Chondrocyte (in vitro differentiated cells): ENCODE results near the gene ADORA3. TPM values are rescaled to one million over a fixed set of nuclear protein-coding genes. Genes with fewer than 3 reads are reported as not detected.

Experiments used
- DNase-seq: peaks from one replicate; pipeline ENCODE4 v3.0.0; 2021; ENCODE audit warnings: mixed read lengths, low spot score
- H3K27ac Mint-ChIP-seq: one replicate; pipeline ENCODE4 v1.8.0; 2021; ENCODE audit warnings: mild to moderate bottlenecking, moderate library complexity, mixed read lengths; ENCODE audit not compliant: unreplicated experiment
- H3K27me3 Mint-ChIP-seq: 2 replicates; pipeline ENCODE4 v1.8.0; 2021; ENCODE audit warnings: low read depth, mixed read lengths
- H3K36me3 Mint-ChIP-seq: 2 replicates; pipeline ENCODE4 v1.8.0; 2021; ENCODE audit warnings: low read depth, mixed read lengths
- H3K4me1 Mint-ChIP-seq: 2 replicates; pipeline ENCODE4 v1.8.0; 2021; ENCODE audit warnings: low read depth, mild to moderate bottlenecking, mixed read lengths
- H3K4me3 Mint-ChIP-seq: one replicate; pipeline ENCODE4 v1.8.0; 2021; ENCODE audit warnings: mild to moderate bottlenecking, moderate library complexity, mixed read lengths; ENCODE audit not compliant: unreplicated experiment
- H3K9me3 Mint-ChIP-seq: 2 replicates; pipeline ENCODE4 v1.8.0; 2021; ENCODE audit warnings: low read depth, mixed read lengths
- CTCF ChIP-seq: fragments of 200-600 bp; sonication (generic); IDR thresholded peaks from 2 replicates; pipeline ENCODE4 v1.5.0; 2021; ENCODE audit warnings: antibody characterized with exemption, mild to moderate bottlenecking, moderate library complexity
- total RNA-seq: library from RNA; stranded (reverse); gene quantifications from 3 replicates; pipeline ENCODE4 v1.2.1, GENCODE V29; 2021

Gene ADORA3
- total RNA-seq, 1 donor from 2014 or later = not detected

- Mint-ChIP-seq H3K9me3 (peaks cover 3% of the 10 kb centered on the region), H3K36me3 (peaks cover 2% of the 10 kb centered on the region), H3K4me3 (no peak overlapping the region), H3K4me1 (no peaks in the 10 kb centered on the region), H3K27me3 (no peaks in the 10 kb centered on the region), H3K27ac (no peak overlapping the region)
- no peak for DNase-seq
- TF ChIP-seq CTCF = no peak
Measured at GRCh38 chr1:111520053-111520452, 16.6 kb upstream of the ADORA3 start.

- no peak for DNase-seq
- Mint-ChIP-seq H3K4me3 (no peak overlapping the region), H3K9me3 (no peaks in the 10 kb centered on the region), H3K4me1 (no peaks in the 10 kb centered on the region), H3K27me3 (no peaks in the 10 kb centered on the region), H3K27ac (no peak overlapping the region), H3K36me3 (no peaks in the 10 kb centered on the region)
- no peak for TF ChIP-seq CTCF
Measured at GRCh38 chr1:111517469-111518225, 14.2 kb upstream of the ADORA3 start.

GRCh38 chr1:111516005-111516535, 12.6 kb upstream of the ADORA3 start:
- H3K27me3 Mint-ChIP-seq = no peaks in the 10 kb centered on the region
- peak; percentile 27 for TF ChIP-seq CTCF
- H3K4me3 Mint-ChIP-seq = no peak overlapping the region
- no peak overlapping the region for H3K27ac Mint-ChIP-seq
- H3K4me1 Mint-ChIP-seq = no peaks in the 10 kb centered on the region
- H3K9me3 Mint-ChIP-seq = no peaks in the 10 kb centered on the region
- H3K36me3 Mint-ChIP-seq = no peaks in the 10 kb centered on the region
- DNase-seq = no peak

- Mint-ChIP-seq H3K27ac (no peak overlapping the region), H3K4me3 (no peak overlapping the region), H3K27me3 (no peaks in the 10 kb centered on the region), H3K9me3 (no peaks in the 10 kb centered on the region), H3K36me3 (no peaks in the 10 kb centered on the region), H3K4me1 (no peaks in the 10 kb centered on the region)
- TF ChIP-seq CTCF = no peak
- DNase-seq = no peak
Measured at GRCh38 chr1:111515291-111516004, 12.0 kb upstream of the ADORA3 start.

- no peak for TF ChIP-seq CTCF
- DNase-seq = no peak
- peaks cover 1% of the 10 kb centered on the region for H3K4me1 Mint-ChIP-seq
- no peaks in the 10 kb centered on the region for H3K9me3 Mint-ChIP-seq
- no peak overlapping the region for H3K27ac Mint-ChIP-seq
- no peaks in the 10 kb centered on the region for H3K27me3 Mint-ChIP-seq
- H3K4me3 Mint-ChIP-seq = no peak overlapping the region
- H3K36me3 Mint-ChIP-seq = no peaks in the 10 kb centered on the region
Measured at GRCh38 chr1:111513410-111514020, 10.1 kb upstream of the ADORA3 start.
